ENCODE measurements around the gene MYO3B.

Gene MYO3B

GRCh38 chr2:170375192-170375591 is 197.2 kb downstream of the MYO3B start:
- TF ChIP-seq EZH2phosphoT487 (conservative IDR thresholded peaks at IDR 0.05; ENCODE audit: low read length) (no peak), CTCF (IDR thresholded peaks at IDR 0.05; ENCODE audit: insufficient read depth, low read length, poor library complexity, severe bottlenecking) (no peak)
- H4K20me1 ChIP-seq (ENCODE audit: low read depth, low read length), result no peaks in the 10 kb centered on the region
- H3K27me3 ChIP-seq (ENCODE audit: low read length), result no peaks in the 10 kb centered on the region; the same call in 1 of the 2 replicates
- H3K9ac ChIP-seq (ENCODE audit: low read length), result no peak overlapping the region
- no peak overlapping the region for H3K4me2 ChIP-seq (ENCODE audit: low read depth, low read length, poor library complexity, severe bottlenecking)
- H3K79me2 ChIP-seq (ENCODE audit: insufficient read depth, low read length), result no peaks in the 10 kb centered on the region
- no peak overlapping the region for H3K27ac ChIP-seq (ENCODE audit: low read depth, low read length)
- no peaks in the 10 kb centered on the region for H3K9me3 ChIP-seq (ENCODE audit: insufficient read depth, low read length)
- no peaks in the 10 kb centered on the region for H3K36me3 ChIP-seq (ENCODE audit: low read length)
- H2AFZ ChIP-seq (ENCODE audit: low read depth, low read length, severe bottlenecking), result no peak overlapping the region
- H3K9me2 ChIP-seq (replicated peaks; ENCODE audit: insufficient read depth, low read length), result no peaks in the 10 kb centered on the region
- no peaks in the 10 kb centered on the region for H3F3A ChIP-seq (ENCODE audit: insufficient read depth)
- H3K4me3 ChIP-seq (ENCODE audit: insufficient read depth, low read length, poor library complexity, severe bottlenecking), result no peak overlapping the region

DNA sequence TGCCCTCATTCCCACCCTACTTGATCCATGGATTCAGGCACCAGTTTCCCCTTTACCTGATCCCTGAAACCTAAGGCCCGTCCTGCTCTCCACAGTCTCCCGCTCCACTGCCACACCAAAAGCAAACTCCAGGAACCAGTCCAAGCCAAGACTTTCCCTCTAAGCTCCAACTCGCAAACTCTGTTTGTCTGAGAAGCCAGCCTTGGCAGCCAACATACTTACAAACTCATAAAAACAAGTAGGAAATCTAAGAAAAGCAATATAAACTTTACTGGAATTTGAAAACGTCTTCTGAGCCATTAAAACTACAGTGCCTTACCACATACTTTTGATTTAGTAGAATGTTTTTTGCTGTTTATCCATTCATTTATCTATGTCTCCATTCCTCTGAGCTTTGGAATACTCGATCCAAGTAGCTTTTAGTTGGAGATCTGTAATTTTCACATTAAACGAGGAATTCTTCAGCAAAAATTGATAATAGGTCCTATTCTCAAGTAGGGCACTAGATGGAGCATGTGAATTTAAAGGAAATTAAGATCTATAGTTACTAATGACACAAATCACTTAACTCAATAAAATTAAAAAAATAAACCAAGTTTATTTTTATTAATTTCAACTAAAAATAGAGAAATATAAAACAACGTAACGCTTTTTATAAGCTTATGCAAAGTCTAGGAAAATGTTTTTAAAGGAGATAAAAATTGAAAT is 199.7 kb downstream of the MYO3B start:
- Histone ChIP-seq H4K20me1 (ENCODE audit: low read depth, low read length) (no peaks in the 10 kb centered on the region), H3K9me3 (ENCODE audit: insufficient read depth, low read length) (no peaks in the 10 kb centered on the region), H3K27me3 (ENCODE audit: low read length) (no peaks in the 10 kb centered on the region; the same call in 1 of the 2 replicates), H3K36me3 (ENCODE audit: low read length) (no peaks in the 10 kb centered on the region), H3F3A (ENCODE audit: insufficient read depth) (no peaks in the 10 kb centered on the region), H2AFZ (ENCODE audit: low read depth, low read length, severe bottlenecking) (no peak overlapping the region), H3K4me2 (ENCODE audit: low read depth, low read length, poor library complexity, severe bottlenecking) (no peak overlapping the region), H3K27ac (ENCODE audit: low read depth, low read length) (no peak overlapping the region), H3K79me2 (ENCODE audit: insufficient read depth, low read length) (no peaks in the 10 kb centered on the region), H3K9ac (ENCODE audit: low read length) (no peak overlapping the region), H3K9me2 (replicated peaks; ENCODE audit: insufficient read depth, low read length) (no peaks in the 10 kb centered on the region), H3K4me3 (ENCODE audit: insufficient read depth, low read length, poor library complexity, severe bottlenecking) (no peak overlapping the region)
- TF ChIP-seq CTCF (IDR thresholded peaks at IDR 0.05; ENCODE audit: insufficient read depth, low read length, poor library complexity, severe bottlenecking) (no peak), EZH2phosphoT487 (conservative IDR thresholded peaks at IDR 0.05; ENCODE audit: low read length) (no peak)

DNA sequence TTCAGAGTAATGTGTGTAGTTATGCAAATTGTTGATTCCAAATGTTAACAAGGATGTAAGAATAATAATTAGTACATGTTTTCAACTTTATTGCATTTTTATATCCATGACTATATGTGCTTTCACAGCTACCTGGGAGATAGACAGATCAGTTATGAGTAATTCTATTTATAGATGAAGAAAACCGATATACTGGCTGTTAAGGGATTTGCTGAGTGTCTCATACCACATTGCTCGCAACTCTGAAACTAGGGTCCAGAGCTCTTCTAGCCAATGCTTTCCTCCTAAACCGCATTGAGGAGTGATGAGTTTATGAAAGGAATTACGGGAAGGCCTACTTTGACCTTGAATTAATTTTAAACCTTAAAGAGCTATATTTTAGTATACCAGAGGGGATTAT is 202.3 kb downstream of the MYO3B start:
- Histone ChIP-seq H3K4me3 (ENCODE audit: insufficient read depth, low read length, poor library complexity, severe bottlenecking) (no peak overlapping the region), H3K9ac (ENCODE audit: low read length) (no peak overlapping the region), H2AFZ (ENCODE audit: low read depth, low read length, severe bottlenecking) (no peak overlapping the region), H3K9me3 (ENCODE audit: insufficient read depth, low read length) (no peaks in the 10 kb centered on the region), H3K4me2 (ENCODE audit: low read depth, low read length, poor library complexity, severe bottlenecking) (no peak overlapping the region), H3K9me2 (replicated peaks; ENCODE audit: insufficient read depth, low read length) (no peaks in the 10 kb centered on the region), H4K20me1 (ENCODE audit: low read depth, low read length) (no peaks in the 10 kb centered on the region), H3K27me3 (ENCODE audit: low read length) (no peaks in the 10 kb centered on the region; the same call in 1 of the 2 replicates), H3K27ac (ENCODE audit: low read depth, low read length) (no peak overlapping the region), H3F3A (ENCODE audit: insufficient read depth) (no peaks in the 10 kb centered on the region), H3K79me2 (ENCODE audit: insufficient read depth, low read length) (no peaks in the 10 kb centered on the region), H3K36me3 (ENCODE audit: low read length) (no peaks in the 10 kb centered on the region)
- TF ChIP-seq CTCF (IDR thresholded peaks at IDR 0.05; ENCODE audit: insufficient read depth, low read length, poor library complexity, severe bottlenecking), result no peak
- TF ChIP-seq EZH2phosphoT487 (conservative IDR thresholded peaks at IDR 0.05; ENCODE audit: low read length), result no peak

Measured in SU-DHL-6 (cell line).